Measurements from ENCODE around the gene ADAMTSL1.

The ADAMTSL1 gene

GRCh38 chr9:18496256-18497000 is 22.5 kb downstream of the ADAMTSL1 start:
- no peak for TF ChIP-seq CTCF (IDR thresholded peaks at IDR 0.05)
- DNase-seq, result no peak
- Mint-ChIP-seq H3K4me3 (no peak overlapping the region), H3K36me3 (ENCODE audit: low read depth) (no peaks in the 10 kb centered on the region), H3K27me3 (ENCODE audit: low read depth, poor library complexity) (no peaks in the 10 kb centered on the region), H3K27ac (no peak overlapping the region), H3K4me1 (peaks cover 8% of the 10 kb centered on the region), H3K9me3 (no peaks in the 10 kb centered on the region)

- Mint-ChIP-seq H3K27me3 (ENCODE audit: low read depth, poor library complexity) (no peaks in the 10 kb centered on the region), H3K9me3 (no peaks in the 10 kb centered on the region)
These were observed 25.1 kb downstream of the ADAMTSL1 start for GRCh38 chr9:18499062-18499461.

GRCh38 chr9:18499980-18500379 is 26.0 kb downstream of the ADAMTSL1 start:
- H3K27ac Mint-ChIP-seq, result no peak overlapping the region
- no peaks in the 10 kb centered on the region for H3K4me1 Mint-ChIP-seq
- no peak for TF ChIP-seq CTCF (IDR thresholded peaks at IDR 0.05)
- H3K4me3 Mint-ChIP-seq, result no peak overlapping the region
- no peaks in the 10 kb centered on the region for H3K27me3 Mint-ChIP-seq (ENCODE audit: low read depth, poor library complexity)
- DNase-seq, result no peak
- no peaks in the 10 kb centered on the region for H3K9me3 Mint-ChIP-seq
- no peaks in the 10 kb centered on the region for H3K36me3 Mint-ChIP-seq (ENCODE audit: low read depth)

More at GRCh38 chr9:18499062-18499461, 25.1 kb downstream of the ADAMTSL1 start:
- TF ChIP-seq CTCF (IDR thresholded peaks at IDR 0.05), result no peak
- no peaks in the 10 kb centered on the region for H3K36me3 Mint-ChIP-seq (ENCODE audit: low read depth)
- H3K27ac Mint-ChIP-seq, result no peak overlapping the region
- no peaks in the 10 kb centered on the region for H3K4me1 Mint-ChIP-seq
- DNase-seq, result no peak
- H3K4me3 Mint-ChIP-seq, result no peak overlapping the region

- TF ChIP-seq CTCF (IDR thresholded peaks at IDR 0.05), result no peak
- Mint-ChIP-seq H3K36me3 (ENCODE audit: low read depth) (no peaks in the 10 kb centered on the region), H3K4me3 (no peak overlapping the region), H3K27me3 (ENCODE audit: low read depth, poor library complexity) (no peaks in the 10 kb centered on the region), H3K4me1 (no peaks in the 10 kb centered on the region), H3K27ac (no peak overlapping the region), H3K9me3 (no peaks in the 10 kb centered on the region)
- no peak for DNase-seq
These were observed 26.5 kb downstream of the ADAMTSL1 start for GRCh38 chr9:18500451-18500850.

- no peak for DNase-seq
- Mint-ChIP-seq H3K27me3 (ENCODE audit: low read depth, poor library complexity) (no peaks in the 10 kb centered on the region), H3K4me3 (no peak overlapping the region), H3K27ac (no peak overlapping the region), H3K9me3 (no peaks in the 10 kb centered on the region), H3K36me3 (ENCODE audit: low read depth) (no peaks in the 10 kb centered on the region), H3K4me1 (no peaks in the 10 kb centered on the region)
- no peak for TF ChIP-seq CTCF (IDR thresholded peaks at IDR 0.05)
These were observed 28.0 kb downstream of the ADAMTSL1 start for GRCh38 chr9:18501949-18502348.

GRCh38 chr9:18502546-18502945 is 28.6 kb downstream of the ADAMTSL1 start:
- no peaks in the 10 kb centered on the region for H3K9me3 Mint-ChIP-seq
- TF ChIP-seq CTCF (IDR thresholded peaks at IDR 0.05), result no peak
- H3K27ac Mint-ChIP-seq, result no peak overlapping the region
- peaks cover 2% of the 10 kb centered on the region for H3K4me1 Mint-ChIP-seq
- no peak overlapping the region for H3K4me3 Mint-ChIP-seq
- H3K36me3 Mint-ChIP-seq (ENCODE audit: low read depth), result no peaks in the 10 kb centered on the region
- no peaks in the 10 kb centered on the region for H3K27me3 Mint-ChIP-seq (ENCODE audit: low read depth, poor library complexity)
- no peak for DNase-seq
